Endothelial cell of umbilical vein (primary cell): ENCODE data around the gene PTPN23. TPM values are rescaled to one million over a fixed set of nuclear protein-coding genes. Genes with fewer than 3 reads are reported as not detected.

ENCODE experiments used
- BruUV-seq: library from RNA; stranded (reverse); fragments of 400-500 nt; replicated peaks from 2 replicates; lab custom pipeline; 2021; lab: Mats Ljungman, UMichigan
- CTCF ChIA-PET: fragments of 300-600, 350-600 bp; sonication (Branson Sonifier 250); formaldehyde crosslinking; loops from one replicate; lab custom pipeline; 2021; ENCODE audit warnings: antibody characterized with exemption, inconsistent platforms; lab: Charles Lee
- POLR2A ChIA-PET: fragments of 300-600, 350-600 bp; sonication (Branson Sonifier 250); formaldehyde crosslinking; loops from one replicate; lab custom pipeline; 2021; ENCODE audit warnings: antibody characterized with exemption, inconsistent platforms; lab: Charles Lee
- DNase-seq: peaks from one replicate; pipeline ENCODE4 v3.0.0-alpha.2; 2011; ENCODE audit warnings: low read depth, low spot score
- FAIRE-seq: peaks from 2 replicates; lab custom pipeline; 2011; peaks lifted over from hg19 to GRCh38; lab: Jason Lieb, UNC
- H2AFZ ChIP-seq: 2 replicates; pipeline ENCODE4 v1.6.0; 2012; ENCODE audit warnings: low read depth, low read length, control low read depth, inconsistent platforms
- H3K27ac ChIP-seq: 2 replicates; pipeline ENCODE4 v1.5.1; 2011; ENCODE audit warnings: low read depth, mild to moderate bottlenecking, control low read depth, low read length, moderate library complexity; ENCODE audit not compliant: insufficient read depth
- H3K27me3 ChIP-seq, 2 experiments: 2 replicates each; pipeline versions ENCODE4 v1.6.0 to v1.6.1; 2011; ENCODE audit warnings: low read length in 2 of 2, mixed read lengths in 1 of 2; ENCODE audit not compliant: control insufficient read depth in 2 of 2, insufficient read depth in 2 of 2
- H3K36me3 ChIP-seq, 2 experiments: 2 replicates in 1 of 2; 3 replicates in 1 of 2; pipeline ENCODE4 v1.5.1; 2011; ENCODE audit warnings: low read length in 2 of 2, mild to moderate bottlenecking in 1 of 2, moderate library complexity in 1 of 2; ENCODE audit not compliant: control insufficient read depth in 2 of 2, insufficient read depth in 2 of 2; ENCODE audit errors: extremely low read depth in 1 of 2
- H3K4me1 ChIP-seq: 3 replicates; pipeline ENCODE4 v1.5.1; 2011; ENCODE audit warnings: mild to moderate bottlenecking, low read length; ENCODE audit not compliant: control insufficient read depth, insufficient read depth; ENCODE audit errors: extremely low read depth
- H3K4me2 ChIP-seq: 2 replicates; pipeline ENCODE4 v1.6.1; 2011; ENCODE audit warnings: low read length, control low read depth, mixed read lengths; ENCODE audit not compliant: insufficient read depth
- H3K4me3 ChIP-seq, 3 experiments: fragments of 200-600 bp in 1 of 3; sonication (generic), shearing (Covaris generic) in 1 of 3; replicated peaks in 1 of 3; 2 replicates each; pipeline ENCODE4 v1.5.1; 2011 to 2016; ENCODE audit warnings: control low read depth in 3 of 3, low read length in 3 of 3, mild to moderate bottlenecking in 2 of 3, inconsistent platforms in 1 of 3, low read depth in 1 of 3, moderate library complexity in 1 of 3; ENCODE audit not compliant: insufficient read depth in 1 of 3
- H3K79me2 ChIP-seq: 2 replicates; pipeline ENCODE4 v1.6.0; 2012; ENCODE audit warnings: low read length, inconsistent platforms; ENCODE audit not compliant: control insufficient read depth, insufficient read depth
- H3K9ac ChIP-seq: replicated peaks from 2 replicates; pipeline ENCODE3; 2011; ENCODE audit warnings: low read length, control low read depth; ENCODE audit not compliant: insufficient read depth; ENCODE audit errors: extremely low read depth
- H3K9me1 ChIP-seq: replicated peaks from 3 replicates; pipeline ENCODE4 v1.6.0; 2011; ENCODE audit warnings: mild to moderate bottlenecking, low read length; ENCODE audit not compliant: control insufficient read depth, insufficient read depth; ENCODE audit errors: extremely low read depth
- H3K9me3 ChIP-seq: replicated peaks from 2 replicates; pipeline ENCODE4 v1.5.1; 2012; ENCODE audit warnings: low read length, inconsistent platforms; ENCODE audit not compliant: control insufficient read depth, insufficient read depth
- H4K20me1 ChIP-seq: replicated peaks from 2 replicates; pipeline ENCODE3; 2011; ENCODE audit warnings: mild to moderate bottlenecking, low read length; ENCODE audit not compliant: control insufficient read depth, insufficient read depth; ENCODE audit errors: extremely low read depth
- CTCF ChIP-seq, 2 donors: IDR thresholded peaks; 1 replicate in 1 of 2; 2 replicates in 1 of 2; pipeline ENCODE4 v1.5.1; 2011; ENCODE audit warnings: low read length in 2 of 2, mild to moderate bottlenecking in 2 of 2, moderate library complexity in 2 of 2, control low read depth in 1 of 2, inconsistent platforms in 1 of 2, low read depth in 1 of 2; ENCODE audit not compliant: insufficient read depth in 1 of 2; ENCODE audit errors: extremely low read depth in 1 of 2
- EZH2 ChIP-seq: IDR thresholded peaks from 2 replicates; pipeline ENCODE4 v1.6.1; 2012; ENCODE audit warnings: borderline replicate concordance, low read depth, mild to moderate bottlenecking, moderate library complexity, low read length, inconsistent platforms; ENCODE audit not compliant: severe bottlenecking
- FOS ChIP-seq: IDR thresholded peaks from 2 replicates; pipeline ENCODE4 v1.6.1; 2011; ENCODE audit warnings: mild to moderate bottlenecking, low read length, moderate library complexity, borderline replicate concordance; ENCODE audit not compliant: insufficient read depth
- GATA2 ChIP-seq: IDR thresholded peaks from 2 replicates; pipeline ENCODE4 v1.7.0; 2011; ENCODE audit warnings: low read depth, mild to moderate bottlenecking, moderate library complexity, mixed read lengths, low read length; ENCODE audit not compliant: insufficient read length, insufficient read depth
- JUN ChIP-seq: IDR thresholded peaks from 2 replicates; pipeline ENCODE4 v1.6.1; 2011; ENCODE audit warnings: borderline replicate concordance, low read depth; ENCODE audit not compliant: insufficient read length, insufficient read depth
- MYC ChIP-seq: IDR thresholded peaks from one replicate; pipeline ENCODE4 v1.6.1; 2011; ENCODE audit warnings: mild to moderate bottlenecking, low read depth, low read length
- POLR2A ChIP-seq: IDR thresholded peaks from 2 replicates; pipeline ENCODE4 v1.6.1; 2012; ENCODE audit warnings: low read depth, mild to moderate bottlenecking, control low read depth, low read length
- POLR2AphosphoS5 ChIP-seq: IDR thresholded peaks from 2 replicates; pipeline ENCODE4 v1.6.1; 2012; ENCODE audit warnings: low read depth, mild to moderate bottlenecking, control low read depth, low read length, moderate library complexity; ENCODE audit not compliant: insufficient read depth
- dilution Hi-C: fragments of 300-500 bp; cut with MboI; formaldehyde crosslinking; loops from one replicate; pipeline ENCODE4 v1.15.0; 2019; ENCODE audit warnings: low sequenced_read_pairs; ENCODE audit not compliant: extremely low pct_ligation_motif_present
- intact Hi-C: fragments of 100-400 bp; cut with micrococcal nuclease; formaldehyde crosslinking; loops from one replicate; pipeline ENCODE4 v1.10.0; 2022
- polyA plus RNA-seq, 4 experiments: library from polyadenylated mRNA; depleted of rRNA in 3 of 4; stranded (reverse) in 3 of 4; unstranded in 1 of 4; fragments of >200 nt; gene quantifications; 2 replicates each; pipeline versions ENCODE4 v1.2.1 to v1.2.3, GENCODE V29; 2011 to 2012; ENCODE audit warnings: missing spikeins in 1 of 4
- total RNA-seq: library from RNA; stranded (reverse); gene quantifications from 2 replicates; pipeline ENCODE4 v1.2.3, GENCODE V29; 2021
- TF ChIP-seq, protein P1 (sequence below): IDR thresholded peaks from 2 replicates; pipeline ENCODE4 v1.6.1; 2011; ENCODE audit not compliant: insufficient read depth, insufficient read length

Gene PTPN23
- total and polyA plus RNA-seq, 2 donors (not counting 3 experiments of a cell fraction or from before 2014, with no cell fraction given), result 8.5 to 63.5 TPM

GRCh38 chr3:47359323-47359722, 21.5 kb upstream of the PTPN23 start:
- BruUV-seq, result no TSS peak
- intact Hi-C loops (no loop called here), dilution Hi-C loops (no loop called here)
- no peaks in the 10 kb centered on the region for H3K27me3 ChIP-seq
- TF ChIP-seq FOS (no peak), MYC (no peak), JUN (no peak), EZH2 (no peak), POLR2A (no peak), CTCF (IDR thresholded peaks at IDR 0.05; ENCODE audit: extremely low read depth in 1 of 2, insufficient read depth in 1 of 2, low read depth in 1 of 2, low read length in 2 of 2) (no peak), GATA2 (no peak), POLR2AphosphoS5 (no peak)
- TF ChIP-seq, protein P1, sequence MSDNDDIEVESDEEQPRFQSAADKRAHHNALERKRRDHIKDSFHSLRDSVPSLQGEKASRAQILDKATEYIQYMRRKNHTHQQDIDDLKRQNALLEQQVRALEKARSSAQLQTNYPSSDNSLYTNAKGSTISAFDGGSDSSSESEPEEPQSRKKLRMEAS, result no peak
- H3K36me3 ChIP-seq, result no peaks in the 10 kb centered on the region
- no peak overlapping the region for H3K9ac ChIP-seq
- no peak overlapping the region for H3K4me3 ChIP-seq
- H4K20me1 ChIP-seq, result no peaks in the 10 kb centered on the region
- no peaks in the 10 kb centered on the region for H3K9me3 ChIP-seq
- H3K9me1 ChIP-seq, result no peaks in the 10 kb centered on the region
- H3K4me2 ChIP-seq, result no peak overlapping the region
- no peaks in the 10 kb centered on the region for H3K79me2 ChIP-seq
- no peak for DNase-seq
- CTCF ChIA-PET, result no interaction called here
- POLR2A ChIA-PET, result no interaction called here
- H3K4me1 ChIP-seq, result peaks cover 13% of the 10 kb centered on the region
- no peak for FAIRE-seq
- H2AFZ ChIP-seq, result no peak overlapping the region
- no peak overlapping the region for H3K27ac ChIP-seq
